Measurements from ENCODE around the gene COX20. TPM values are rescaled to one million over a fixed set of nuclear protein-coding genes. Genes with fewer than 3 reads are reported as not detected.

Gene COX20
- total and polyA plus RNA-seq, 2 of the 8 experiments (the other 6 are each of a cell fraction or from before 2014, with no cell fraction given): 17.5 to 28.8 TPM

DNA sequence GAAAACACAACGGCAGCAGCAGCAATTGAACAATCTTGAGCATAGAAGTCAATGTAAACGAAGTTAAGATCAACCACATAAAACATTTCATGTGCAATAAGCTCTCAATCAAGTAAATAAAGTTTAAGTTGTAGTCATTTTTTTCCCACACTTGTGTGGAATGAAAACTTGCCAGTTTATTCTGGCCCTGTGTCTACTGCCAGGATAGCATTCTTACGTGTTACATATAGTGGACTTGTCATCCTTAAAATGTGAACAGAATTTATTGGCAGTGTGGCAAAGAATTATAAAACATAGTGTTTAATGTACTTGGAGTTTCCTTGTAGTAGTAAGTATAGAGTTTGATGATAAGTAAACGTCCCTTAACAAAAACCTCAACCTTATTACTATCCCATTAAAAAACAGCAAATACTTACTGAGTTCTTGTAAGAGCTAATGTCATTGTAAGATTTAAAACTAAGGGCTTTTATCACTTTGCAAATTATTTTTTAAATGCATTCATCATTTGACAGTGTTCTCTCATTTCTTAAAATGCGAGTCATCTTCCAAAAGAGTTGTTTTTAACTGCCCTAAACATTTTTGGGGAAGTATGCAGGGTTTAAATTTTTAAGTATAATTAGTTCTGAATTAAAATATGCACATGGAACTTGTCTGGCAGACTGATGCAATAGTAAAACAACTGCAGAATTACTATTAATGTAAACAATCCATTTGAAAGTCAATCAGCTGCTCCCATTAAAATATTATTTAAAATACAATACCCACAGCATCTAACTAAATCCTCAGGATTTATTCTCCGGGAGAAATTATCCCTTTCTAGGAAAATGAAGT lies 7.9 kb downstream of the COX20 start:
- Histone ChIP-seq H3K14ac (ENCODE audit: insufficient read length) (no peak overlapping the region), H3K23ac (ENCODE audit: insufficient read length) (no peak overlapping the region), H2AK5ac (ENCODE audit: low read depth, low read length) (no peak overlapping the region), H4K8ac (ENCODE audit: extremely low read depth, insufficient read depth, low read length) (no peak overlapping the region), H4K5ac (ENCODE audit: insufficient read length, low read depth, low read length) (no peak overlapping the region), H3K4me3 (ENCODE audit: extremely low read depth in 1 of 4, insufficient read depth in 2 of 4, low read depth in 3 of 4, low read length in 4 of 4) (no peak overlapping the region), H2AFZ (ENCODE audit: low read length) (no peak overlapping the region), H3K27ac (ENCODE audit: low read depth, low read length) (no peak overlapping the region), H3K9ac (replicated peaks in 1 of 4; ENCODE audit: extremely low read depth in 1 of 4, low read depth in 3 of 4, low read length in 3 of 4) (no peak overlapping the region), H3K4me2 (ENCODE audit: insufficient read depth in 1 of 2, low read depth in 2 of 2, low read length in 2 of 2) (no peak overlapping the region), H3K79me2 (ENCODE audit: control insufficient read depth in 1 of 2, insufficient read depth in 2 of 2, low read length in 2 of 2) (peaks cover 0 to 19% of the 10 kb centered on the region in 2 experiments; a peak in 3 of 4 replicates), H3K9me3 (ENCODE audit: insufficient read depth in 2 of 2, low read depth in 1 of 2, low read length in 1 of 2) (no peaks in the 10 kb centered on the region), H4K91ac (replicated peaks; ENCODE audit: insufficient read length, low read length) (no peak overlapping the region), H2BK120ac (replicated peaks; ENCODE audit: low read depth, low read length) (no peak overlapping the region), H4K20me1 (replicated peaks in 1 of 2; ENCODE audit: control insufficient read depth in 1 of 2, insufficient read depth in 2 of 2, low read length in 2 of 2) (peaks cover 7 to 8% of the 10 kb centered on the region in 2 experiments), H3K79me1 (ENCODE audit: low read depth, low read length) (no peaks in the 10 kb centered on the region), H2BK15ac (ENCODE audit: low read length) (no peak overlapping the region), H3K23me2 (ENCODE audit: low read depth, low read length) (no peaks in the 10 kb centered on the region), H3K36me3 (ENCODE audit: control insufficient read depth in 2 of 4, insufficient read depth in 4 of 4, low read length in 3 of 4) (peaks cover 8 to 87% (median 48%) of the 10 kb centered on the region in 4 experiments), H2BK5ac (ENCODE audit: low read depth, low read length) (no peak overlapping the region), H3K27me3 (replicated peaks in 1 of 4; ENCODE audit: control insufficient read depth in 3 of 4, extremely low read depth in 1 of 4, insufficient read depth in 3 of 4, low read length in 3 of 4) (no peaks in the 10 kb centered on the region), H3K18ac (ENCODE audit: extremely low read depth, low read length) (no peak overlapping the region), H2BK20ac (ENCODE audit: low read length) (no peak overlapping the region), H2BK12ac (ENCODE audit: low read depth, low read length) (no peak overlapping the region), H3K4ac (replicated peaks; ENCODE audit: insufficient read length, low read depth, low read length) (no peak overlapping the region), H3K56ac (replicated peaks; ENCODE audit: insufficient read length, low read depth, low read length) (no peak overlapping the region), H3K4me1 (replicated peaks in 1 of 4; ENCODE audit: control insufficient read depth in 3 of 4, insufficient read depth in 4 of 4, low read length in 3 of 4) (no peaks in the 10 kb centered on the region)
- CTCF ChIA-PET (ENCODE audit: partially characterized antibody): interaction anchor here (1.2 kb wide), 1 partner anchor 199 kb away, joined by 4 read pairs; no protein-coding TSS in a partner anchor
- TF ChIP-seq TAF1 (IDR thresholded peaks at IDR 0.05; ENCODE audit: low read depth, low read length): no peak
- no peak for TF ChIP-seq SIN3A (conservative IDR thresholded peaks at IDR 0.05 in 1 of 2, IDR thresholded peaks at IDR 0.05 in 1 of 2; ENCODE audit: low read depth in 1 of 2, low read length in 2 of 2)
- TF ChIP-seq ASH2L (IDR thresholded peaks at IDR 0.05; ENCODE audit: low read length): no peak
- no peak for TF ChIP-seq POLR2AphosphoS5 (IDR thresholded peaks at IDR 0.05; ENCODE audit: low read depth, low read length)
- TF ChIP-seq EGR1 (IDR thresholded peaks at IDR 0.05; ENCODE audit: borderline replicate concordance, low read depth, low read length): no peak
- no peak for TF ChIP-seq RBBP5 (IDR thresholded peaks at IDR 0.05; ENCODE audit: borderline replicate concordance, low read depth, low read length)
- TF ChIP-seq, protein P1, sequence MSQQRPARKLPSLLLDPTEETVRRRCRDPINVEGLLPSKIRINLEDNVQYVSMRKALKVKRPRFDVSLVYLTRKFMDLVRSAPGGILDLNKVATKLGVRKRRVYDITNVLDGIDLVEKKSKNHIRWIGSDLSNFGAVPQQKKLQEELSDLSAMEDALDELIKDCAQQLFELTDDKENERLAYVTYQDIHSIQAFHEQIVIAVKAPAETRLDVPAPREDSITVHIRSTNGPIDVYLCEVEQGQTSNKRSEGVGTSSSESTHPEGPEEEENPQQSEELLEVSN (IDR thresholded peaks at IDR 0.05): no peak
- no peak for TF ChIP-seq NANOG (IDR thresholded peaks at IDR 0.05; ENCODE audit: insufficient read depth, low read depth, low read length, poor library complexity, severe bottlenecking)
- TF ChIP-seq CEBPB (IDR thresholded peaks at IDR 0.05; ENCODE audit: low read depth, low read length): no peak
- TF ChIP-seq RNF2 (IDR thresholded peaks at IDR 0.05; ENCODE audit: borderline replicate concordance, low read depth, low read length, missing control alignments, poor library complexity, severe bottlenecking): no peak
- TF ChIP-seq JUND (IDR thresholded peaks at IDR 0.05; ENCODE audit: low read length): no peak
- DNase-seq (ENCODE audit: low read depth in 1 of 2, low spot score in 2 of 2) (no peak), FAIRE-seq (peak; percentile 13)
- POLR2A ChIA-PET (ENCODE audit: partially characterized antibody): interaction anchor here (0.8 to 29.6 kb wide), 9 partner anchors 8 to 213 kb away, joined by 3 to 677 read pairs (median 4); partner anchors contain the start of genes COX20 and HNRNPU
- 93% methylated on average over 6 of the region's 6 CpGs; no CpG with 5 or more reads in 1 of the 2 experiments for WGBS, 2 experiments (ENCODE audit: extremely low coverage in 1 of 2, insufficient coverage in 1 of 2, insufficient read length in 1 of 2, insufficient replicate concordance in 2 of 2, low coverage in 1 of 2, low lambda C conversion rate in 2 of 2, missing lambda C conversion rate in 1 of 2)

Data from H1 (cell line).